ENCODE data around the gene BNIP3.

Gene BNIP3

GRCh38 chr10:131994435-131994834, 12.7 kb upstream of the BNIP3 start:
- no peaks in the 10 kb centered on the region for H3K36me3 ChIP-seq (ENCODE audit: control insufficient read depth in 2 of 2, insufficient read depth in 1 of 2, low read length in 2 of 2)
- H3K4me3 ChIP-seq (ENCODE audit: low read depth, low read length), result no peak overlapping the region
- TF ChIP-seq ZBTB20 (tag by site-specific recombination; IDR thresholded peaks at IDR 0.05) (no peak), ZNF501 (tag by site-specific recombination; IDR thresholded peaks at IDR 0.05) (no peak), ZNF24 (tag by site-specific recombination; IDR thresholded peaks at IDR 0.05) (no peak), ZNF701 (tag by site-specific recombination; IDR thresholded peaks at IDR 0.05) (no peak), ZNF530 (tag by site-specific recombination; IDR thresholded peaks at IDR 0.05; ENCODE audit: low read depth) (no peak), ZNF549 (tag by site-specific recombination; IDR thresholded peaks at IDR 0.05) (no peak), ZNF223 (tag by site-specific recombination; IDR thresholded peaks at IDR 0.05) (no peak), PATZ1 (tag by site-specific recombination; IDR thresholded peaks at IDR 0.05) (no peak), ZNF558 (tag by site-specific recombination; IDR thresholded peaks at IDR 0.05) (no peak), ZNF112 (tag by site-specific recombination; IDR thresholded peaks at IDR 0.05) (no peak), ZNF16 (tag by site-specific recombination; IDR thresholded peaks at IDR 0.05; ENCODE audit: low read depth) (no peak), ZNF10 (tag by site-specific recombination; IDR thresholded peaks at IDR 0.05) (no peak), SP7 (tag by site-specific recombination; IDR thresholded peaks at IDR 0.05) (no peak), REST (tag by site-specific recombination; IDR thresholded peaks at IDR 0.05) (no peak), ZNF391 (tag by site-specific recombination; IDR thresholded peaks at IDR 0.05; ENCODE audit: borderline replicate concordance, low read depth) (no peak), ZNF404 (tag by site-specific recombination; IDR thresholded peaks at IDR 0.05) (no peak), ZNF488 (tag by site-specific recombination; IDR thresholded peaks at IDR 0.05) (no peak), ZNF600 (tag by site-specific recombination; IDR thresholded peaks at IDR 0.05) (no peak), ZNF280D (tag by site-specific recombination; IDR thresholded peaks at IDR 0.05) (no peak)
- ChIA-PET POLR2A (no interaction called here), CTCF (interaction anchor here (0.7 to 0.8 kb wide), 2 partner anchors 28 to 473 kb away, joined by 3 to 4 read pairs; no protein-coding TSS in a partner anchor)
- H3K9me3 ChIP-seq (ENCODE audit: control insufficient read depth, insufficient read depth, low read depth, low read length), result no peaks in the 10 kb centered on the region
- H3K4me1 ChIP-seq (ENCODE audit: control insufficient read depth, insufficient read depth, low read length), result no peaks in the 10 kb centered on the region
- H3K27ac ChIP-seq (ENCODE audit: extremely low read depth, low read depth, low read length), result no peak overlapping the region

Data from HEK293 (cell line).